Brain microvascular endothelial cell (primary cell): ENCODE data around the gene HRH3.

Experiments used
- DNase-seq: peaks from one replicate; pipeline ENCODE4 v3.0.0-alpha.2; 2020
- H3K27ac ChIP-seq: fragments of 250-450 bp; sonication (Bioruptor Pico); 2 replicates; pipeline ENCODE4 v1.5.1; 2020; ENCODE audit warnings: mild to moderate bottlenecking, moderate library complexity
- H3K27me3 ChIP-seq: fragments of 250-450 bp; sonication (Bioruptor Pico); replicated peaks from 2 replicates; pipeline ENCODE4 v1.5.1; 2020; ENCODE audit warnings: mild to moderate bottlenecking
- H3K36me3 ChIP-seq: fragments of 250-450 bp; sonication (Bioruptor Pico); replicated peaks from 2 replicates; pipeline ENCODE4 v1.5.1; 2020; ENCODE audit warnings: mild to moderate bottlenecking
- H3K4me3 ChIP-seq: 2 replicates; pipeline ENCODE4 v1.5.1; 2011; ENCODE audit warnings: low read depth, mild to moderate bottlenecking, control low read depth, low read length, moderate library complexity
- in situ Hi-C: cut with HindIII; loops from 2 replicates; pipeline ENCODE4 v1.10.0; 2017; ENCODE audit warnings: low sequenced_read_pairs, low pct_ligation_motif_present
- TF ChIP-seq, protein P1 (sequence below): IDR thresholded peaks from 2 replicates; pipeline ENCODE4 v1.5.1; 2011; ENCODE audit warnings: low read depth, mild to moderate bottlenecking, moderate library complexity, low read length, control low read depth, inconsistent platforms; ENCODE audit errors: missing control alignments

HRH3 gene

DNA sequence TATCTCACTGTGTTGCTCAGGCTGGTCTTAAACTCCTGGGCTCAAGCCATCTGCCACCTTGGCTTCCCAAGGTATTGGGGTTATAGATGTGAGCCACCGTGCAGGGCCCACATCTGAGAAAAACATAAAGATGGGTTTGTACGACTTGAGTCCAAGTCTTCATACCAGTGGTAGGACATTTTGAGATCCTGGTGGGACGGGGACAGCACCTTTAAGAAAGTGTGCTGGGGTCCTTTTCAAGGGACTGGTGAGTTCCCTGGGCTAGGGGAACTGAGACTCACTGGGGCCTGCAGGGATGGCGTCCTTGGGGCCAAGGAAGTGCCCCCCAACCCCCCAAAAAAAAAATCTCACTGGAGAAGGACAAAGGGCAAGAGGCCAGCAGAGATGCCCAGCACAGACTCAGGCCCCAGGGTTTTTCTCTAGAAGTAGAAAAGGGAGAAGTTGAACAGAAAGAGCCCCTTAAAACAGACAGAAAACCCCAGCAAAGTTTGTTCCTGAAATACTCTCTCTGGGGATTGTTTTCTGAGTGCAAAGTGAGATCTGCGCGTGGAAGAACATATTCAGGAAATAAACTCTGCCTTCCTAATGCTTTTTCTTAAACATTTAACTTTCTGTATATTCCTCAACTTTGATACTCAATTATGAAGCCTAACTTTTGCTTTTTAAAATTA is 28.9 kb upstream of the HRH3 start:
- no peak overlapping the region for H3K27ac ChIP-seq
- H3K27me3 ChIP-seq: no peaks in the 10 kb centered on the region
- TF ChIP-seq, protein P1, sequence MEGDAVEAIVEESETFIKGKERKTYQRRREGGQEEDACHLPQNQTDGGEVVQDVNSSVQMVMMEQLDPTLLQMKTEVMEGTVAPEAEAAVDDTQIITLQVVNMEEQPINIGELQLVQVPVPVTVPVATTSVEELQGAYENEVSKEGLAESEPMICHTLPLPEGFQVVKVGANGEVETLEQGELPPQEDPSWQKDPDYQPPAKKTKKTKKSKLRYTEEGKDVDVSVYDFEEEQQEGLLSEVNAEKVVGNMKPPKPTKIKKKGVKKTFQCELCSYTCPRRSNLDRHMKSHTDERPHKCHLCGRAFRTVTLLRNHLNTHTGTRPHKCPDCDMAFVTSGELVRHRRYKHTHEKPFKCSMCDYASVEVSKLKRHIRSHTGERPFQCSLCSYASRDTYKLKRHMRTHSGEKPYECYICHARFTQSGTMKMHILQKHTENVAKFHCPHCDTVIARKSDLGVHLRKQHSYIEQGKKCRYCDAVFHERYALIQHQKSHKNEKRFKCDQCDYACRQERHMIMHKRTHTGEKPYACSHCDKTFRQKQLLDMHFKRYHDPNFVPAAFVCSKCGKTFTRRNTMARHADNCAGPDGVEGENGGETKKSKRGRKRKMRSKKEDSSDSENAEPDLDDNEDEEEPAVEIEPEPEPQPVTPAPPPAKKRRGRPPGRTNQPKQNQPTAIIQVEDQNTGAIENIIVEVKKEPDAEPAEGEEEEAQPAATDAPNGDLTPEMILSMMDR: no peak
- H3K4me3 ChIP-seq: no peak overlapping the region
- no peak for DNase-seq
- H3K36me3 ChIP-seq: no peaks in the 10 kb centered on the region
- in situ Hi-C loops: no loop called here

DNA sequence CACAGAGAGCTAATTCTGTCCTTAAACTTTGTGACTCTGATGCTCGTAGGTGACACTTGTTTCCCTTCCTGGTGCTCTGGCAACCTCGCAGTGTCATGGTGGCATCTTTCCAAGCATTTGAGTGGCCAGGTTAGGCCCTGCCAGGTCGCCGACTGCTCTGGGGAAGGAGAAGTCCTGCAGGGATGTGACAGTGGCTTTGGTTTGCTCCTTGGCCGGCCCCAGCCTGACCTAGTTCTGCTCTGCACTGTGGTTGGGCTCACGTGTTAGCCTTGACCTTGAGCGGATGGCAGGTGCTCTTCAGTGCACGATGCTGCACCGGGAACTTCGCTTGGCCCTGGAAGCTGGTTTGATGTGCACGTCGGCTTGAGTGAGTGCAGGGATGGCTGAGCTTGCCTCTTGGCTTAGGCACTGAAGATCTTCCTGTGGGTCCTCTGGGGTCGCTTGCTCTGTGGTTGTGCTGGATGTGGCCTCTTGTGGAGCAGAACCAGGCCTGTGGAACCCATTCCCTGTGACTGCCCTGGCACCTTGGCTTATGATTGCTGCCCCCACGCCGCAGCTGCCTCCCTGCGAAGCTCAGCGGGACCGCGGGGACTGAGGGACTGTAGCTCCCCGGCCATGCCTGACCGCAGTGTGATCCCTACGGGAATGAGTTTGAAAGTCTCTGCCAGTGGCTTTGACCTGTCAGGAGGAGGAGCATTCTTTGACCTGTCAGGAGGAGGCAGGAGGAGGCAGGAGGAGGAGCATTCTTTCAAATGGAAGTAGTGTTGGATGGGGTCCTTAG is 27.0 kb upstream of the HRH3 start:
- in situ Hi-C loops: no loop called here
- Histone ChIP-seq H3K4me3 (no peak overlapping the region), H3K27ac (no peak overlapping the region), H3K36me3 (peaks cover 6% of the 10 kb centered on the region), H3K27me3 (no peaks in the 10 kb centered on the region)
- TF ChIP-seq, protein P1: no peak
- no peak for DNase-seq

DNA sequence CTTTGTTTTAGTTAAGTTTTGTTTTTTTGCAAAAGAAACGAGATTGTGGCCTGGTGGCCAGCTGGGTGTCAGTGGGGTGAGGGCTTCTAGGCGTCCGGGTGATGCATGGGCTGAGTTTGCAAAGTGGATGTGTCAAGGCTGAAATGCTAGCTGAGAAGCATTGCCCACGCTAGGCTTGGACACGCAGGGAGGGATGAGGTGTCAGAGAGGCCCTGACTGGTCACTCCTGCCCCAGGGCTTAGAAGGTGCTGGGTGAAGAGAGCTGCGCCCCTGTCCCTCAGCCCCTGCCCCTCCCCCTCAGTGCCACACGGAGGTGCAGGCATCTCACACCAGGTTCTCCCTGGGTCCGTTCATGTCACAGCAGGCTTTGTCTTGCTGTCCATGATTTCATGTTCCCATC is 26.4 kb upstream of the HRH3 start:
- in situ Hi-C loops: no loop called here
- H3K27ac ChIP-seq: no peak overlapping the region
- no peaks in the 10 kb centered on the region for H3K27me3 ChIP-seq
- TF ChIP-seq, protein P1: no peak
- DNase-seq: no peak
- no peak overlapping the region for H3K4me3 ChIP-seq
- peaks cover 6% of the 10 kb centered on the region for H3K36me3 ChIP-seq

- Histone ChIP-seq H3K4me3 (no peak overlapping the region), H3K36me3 (peaks cover 6% of the 10 kb centered on the region), H3K27ac (no peak overlapping the region), H3K27me3 (no peaks in the 10 kb centered on the region)
- TF ChIP-seq, protein P1: no peak
- in situ Hi-C loops: no loop called here
- DNase-seq: no peak
Observed at GRCh38 chr20:62245911-62246280, 25.8 kb upstream of the HRH3 start.

- in situ Hi-C loops: no loop called here
- no peak for DNase-seq
- H3K27ac ChIP-seq: no peak overlapping the region
- no peak overlapping the region for H3K4me3 ChIP-seq
- no peaks in the 10 kb centered on the region for H3K27me3 ChIP-seq
- peaks cover 6% of the 10 kb centered on the region for H3K36me3 ChIP-seq
- TF ChIP-seq, protein P1: no peak
Observed at GRCh38 chr20:62244644-62245108, 24.6 kb upstream of the HRH3 start.
